Endothelial cell (in vitro differentiated cells): Measurements from ENCODE around the gene STX16. TPM values are rescaled to one million over a fixed set of nuclear protein-coding genes. Genes with fewer than 3 reads are reported as not detected.

Experiments used
- DNase-seq: peaks from one replicate; pipeline ENCODE4 v3.0.0; 2021; ENCODE audit warnings: low spot score
- H3K27ac Mint-ChIP-seq: one replicate; pipeline ENCODE4 v1.8.0; 2021; ENCODE audit warnings: mixed read lengths, inconsistent platforms; ENCODE audit not compliant: unreplicated experiment
- H3K27me3 Mint-ChIP-seq: one replicate; pipeline ENCODE4 v1.8.0; 2021; ENCODE audit warnings: mild to moderate bottlenecking, moderate library complexity, mixed read lengths, inconsistent platforms; ENCODE audit not compliant: unreplicated experiment
- H3K36me3 Mint-ChIP-seq: one replicate; pipeline ENCODE4 v1.8.0; 2021; ENCODE audit warnings: mild to moderate bottlenecking, low read depth, mixed read lengths, inconsistent platforms; ENCODE audit not compliant: unreplicated experiment
- H3K4me1 Mint-ChIP-seq: one replicate; pipeline ENCODE4 v1.8.0; 2021; ENCODE audit warnings: mild to moderate bottlenecking, mixed read lengths, inconsistent platforms; ENCODE audit not compliant: unreplicated experiment
- H3K4me3 Mint-ChIP-seq: one replicate; pipeline ENCODE4 v1.8.0; 2021; ENCODE audit warnings: mild to moderate bottlenecking, mixed read lengths, inconsistent platforms; ENCODE audit not compliant: unreplicated experiment
- H3K9me3 Mint-ChIP-seq: one replicate; pipeline ENCODE4 v1.8.0; 2021; ENCODE audit warnings: mixed read lengths, inconsistent platforms; ENCODE audit not compliant: unreplicated experiment
- CTCF ChIP-seq: fragments of 200-600 bp; sonication (generic); IDR thresholded peaks from one replicate; pipeline ENCODE4 v1.5.0; 2021; ENCODE audit warnings: antibody characterized with exemption; ENCODE audit not compliant: unreplicated experiment
- total RNA-seq: library from RNA; stranded (reverse); fragmentation: NEBNext Ultra II Directional; extraction: Animal tissue kit (Norgen Biotek cat#: 25700); gene quantifications from one replicate; pipeline ENCODE4 v1.2.1, GENCODE V29; 2021; ENCODE audit not compliant: unreplicated experiment

The STX16 gene
- total RNA-seq, 1 donor from 2014 or later: 77.9 TPM

GRCh38 chr20:58678806-58679205 is 27.7 kb downstream of the STX16 start:
- no peak for TF ChIP-seq CTCF
- no peaks in the 10 kb centered on the region for H3K4me1 Mint-ChIP-seq
- no peaks in the 10 kb centered on the region for H3K27me3 Mint-ChIP-seq
- H3K9me3 Mint-ChIP-seq: no peaks in the 10 kb centered on the region
- H3K36me3 Mint-ChIP-seq: peaks cover 15% of the 10 kb centered on the region
- no peak overlapping the region for H3K27ac Mint-ChIP-seq
- H3K4me3 Mint-ChIP-seq: no peak overlapping the region
- no peak for DNase-seq

- Mint-ChIP-seq H3K4me3 (no peak overlapping the region), H3K27me3 (no peaks in the 10 kb centered on the region), H3K36me3 (peaks cover 3% of the 10 kb centered on the region), H3K9me3 (no peaks in the 10 kb centered on the region), H3K27ac (peak overlapping the region; percentile 52), H3K4me1 (no peaks in the 10 kb centered on the region)
- TF ChIP-seq CTCF: no peak
- DNase-seq: no peak
Measured at GRCh38 chr20:58682656-58683531, 31.8 kb downstream of the STX16 start.

- TF ChIP-seq CTCF: no peak
- Mint-ChIP-seq H3K9me3 (no peaks in the 10 kb centered on the region), H3K27ac (no peak overlapping the region), H3K27me3 (no peaks in the 10 kb centered on the region), H3K4me1 (peaks cover 9% of the 10 kb centered on the region), H3K36me3 (peaks cover 3% of the 10 kb centered on the region), H3K4me3 (no peak overlapping the region)
- no peak for DNase-seq
Measured at GRCh38 chr20:58684291-58684690, 33.2 kb downstream of the STX16 start.

GRCh38 chr20:58685988-58686387 is 34.9 kb downstream of the STX16 start:
- Mint-ChIP-seq H3K4me1 (peaks cover 12% of the 10 kb centered on the region), H3K27me3 (no peaks in the 10 kb centered on the region), H3K4me3 (no peak overlapping the region), H3K9me3 (no peaks in the 10 kb centered on the region), H3K36me3 (peaks cover 3% of the 10 kb centered on the region), H3K27ac (no peak overlapping the region)
- no peak for TF ChIP-seq CTCF
- no peak for DNase-seq

- Mint-ChIP-seq H3K9me3 (no peaks in the 10 kb centered on the region), H3K27me3 (peaks cover 4% of the 10 kb centered on the region), H3K4me3 (peak overlapping the region; percentile 17), H3K36me3 (no peaks in the 10 kb centered on the region), H3K27ac (no peak overlapping the region), H3K4me1 (peaks cover 12% of the 10 kb centered on the region)
- TF ChIP-seq CTCF: no peak
- no peak for DNase-seq
Measured at GRCh38 chr20:58688414-58688813, 37.3 kb downstream of the STX16 start.
